HL-60 (cell line): ENCODE data around the gene CWC15.
"Not testable (repeated sequence)": the region's sequence is repeated elsewhere in the genome, so short reads cannot be mapped to it uniquely, and the experiment has no call there.

Experiments
- DNase-seq, 2 experiments: peaks; one replicate each; pipeline ENCODE4 v3.0.0-alpha.2; 2010 to 2020; ENCODE audit warnings: low read depth in 1 of 2, low spot score in 1 of 2
- H3K27ac ChIP-seq: fragments of 250-450 bp; sonication (Bioruptor Pico); replicated peaks from 2 replicates; pipeline ENCODE4 v1.5.1; 2020; ENCODE audit warnings: mild to moderate bottlenecking, moderate library complexity
- H3K27me3 ChIP-seq: fragments of 250-450 bp; sonication (Bioruptor Pico); 2 replicates; pipeline ENCODE4 v1.5.1; 2021; ENCODE audit warnings: mild to moderate bottlenecking, moderate library complexity; ENCODE audit not compliant: insufficient read depth, poor library complexity, severe bottlenecking
- H3K4me3 ChIP-seq: replicated peaks from 2 replicates; pipeline ENCODE4 v1.5.1; 2011; ENCODE audit warnings: mild to moderate bottlenecking, control low read depth, low read length; ENCODE audit not compliant: insufficient read depth
- CTCF ChIP-seq: IDR thresholded peaks from one replicate; pipeline ENCODE4 v1.5.1; 2011; ENCODE audit warnings: low read length, control low read depth, inconsistent platforms; ENCODE audit not compliant: insufficient read depth
- GABPA ChIP-seq: IDR thresholded peaks from 2 replicates; pipeline ENCODE4 v1.6.1; 2012; ENCODE audit warnings: low read depth
- POLR2AphosphoS5 ChIP-seq: IDR thresholded peaks from 2 replicates; pipeline ENCODE4 v1.6.1; 2012; ENCODE audit warnings: low read depth
- REST ChIP-seq: IDR thresholded peaks from 2 replicates; pipeline ENCODE4 v1.6.1; 2012; ENCODE audit warnings: low read depth; ENCODE audit not compliant: insufficient replicate concordance
- SPI1 ChIP-seq: IDR thresholded peaks from 2 replicates; pipeline ENCODE4 v1.6.1; 2012; ENCODE audit warnings: low read depth, mild to moderate bottlenecking, borderline replicate concordance

CWC15 gene

GRCh38 chr11:94934362-94934761 is 39.0 kb downstream of the CWC15 start:
- peaks cover 4% of the 10 kb centered on the region for H3K27me3 ChIP-seq
- no peak for TF ChIP-seq REST
- TF ChIP-seq SPI1 = no peak
- no peak for TF ChIP-seq CTCF
- no peak for TF ChIP-seq POLR2AphosphoS5
- H3K27ac ChIP-seq = no peak overlapping the region
- no peak overlapping the region for H3K4me3 ChIP-seq
- DNase-seq = no peak

GRCh38 chr11:94933223-94934130 is 39.9 kb downstream of the CWC15 start:
- H3K27me3 ChIP-seq = peaks cover 2% of the 10 kb centered on the region
- no peak overlapping the region for H3K27ac ChIP-seq
- TF ChIP-seq REST (no peak), GABPA (no peak), SPI1 (no peak), CTCF (no peak), POLR2AphosphoS5 (no peak)
- H3K4me3 ChIP-seq = no peak overlapping the region
- DNase-seq = no peak

- DNase-seq = no peak
- no peak for TF ChIP-seq CTCF
- no peak for TF ChIP-seq SPI1
- no peak for TF ChIP-seq POLR2AphosphoS5
- no peak for TF ChIP-seq GABPA
- TF ChIP-seq REST = no peak
These were observed 40.9 kb downstream of the CWC15 start for GRCh38 chr11:94932503-94932902.

GRCh38 chr11:94932072-94932471 is 41.3 kb downstream of the CWC15 start:
- not testable (repeated sequence) for H3K27ac ChIP-seq, H3K4me3 ChIP-seq, DNase-seq, H3K27me3 ChIP-seq

More at GRCh38 chr11:94932503-94932902, 40.9 kb downstream of the CWC15 start:
- H3K27me3 ChIP-seq = peaks cover 2% of the 10 kb centered on the region
- H3K27ac ChIP-seq = no peak overlapping the region
- H3K4me3 ChIP-seq = no peak overlapping the region
